Upper lobe of left lung (tissue), 4 donors: ENCODE results near the gene FARP1.

ENCODE experiments used
- CTCF ChIP-seq, 6 experiments: fragments of 450-650 bp in 4 of 6; fragments of 200-600 bp in 2 of 6; sonication (generic) in 2 of 6; IDR thresholded peaks; one replicate each; pipeline ENCODE4 v1.5.1; 2016 to 2019; ENCODE audit warnings: antibody characterized with exemption in 6 of 6
- POLR2A ChIP-seq, 4 donors: fragments of 450-650 bp; IDR thresholded peaks; one replicate each; pipeline ENCODE4 v1.5.1; 2016 to 2017; ENCODE audit warnings: antibody characterized with exemption in 4 of 4, mild to moderate bottlenecking in 2 of 4
- POLR2AphosphoS5 ChIP-seq, 2 donors: sonication (generic); formaldehyde crosslinking; IDR thresholded peaks; one replicate each; pipeline ENCODE4 v1.5.1; 2017; ENCODE audit warnings: antibody characterized with exemption in 2 of 2

GRCh38 chr13:98187965-98188261 is 45.0 kb downstream of the FARP1 start:
- TF ChIP-seq CTCF (IDR thresholded peaks at IDR 0.05) (no peak), POLR2AphosphoS5 (IDR thresholded peaks at IDR 0.05) (no peak), POLR2A (IDR thresholded peaks at IDR 0.05) (no peak)
